HepG2 (cell line): ENCODE measurements around the gene EHD4. TPM values are rescaled to one million over a fixed set of nuclear protein-coding genes. Genes with fewer than 3 reads are reported as not detected.

Experiments used
- ATAC-seq: fragments of 200-7000 bp; cut with Tn5 transposase; 3 replicates; pipeline ENCODE4 v1.9.1; 2020; ENCODE audit warnings: mild to moderate bottlenecking, moderate library complexity
- BruUV-seq: library from RNA; stranded (reverse); fragments of 400-500 nt; replicated peaks from 2 replicates; lab custom pipeline; 2021; lab: Mats Ljungman, UMichigan
- CTCF ChIA-PET: fragments of 300-600 bp; formaldehyde crosslinking; extraction: SDS; loops from one replicate; lab custom pipeline; 2021; ENCODE audit warnings: low total read pairs, inconsistent platforms, low intra/inter-chr PET ratio; lab: Yijun Ruan, JAX
- POLR2A ChIA-PET: fragments of 350-600 bp; sonication (Branson Sonifier 250); formaldehyde crosslinking; loops from one replicate; lab custom pipeline; 2020; ENCODE audit warnings: antibody characterized with exemption, inconsistent platforms; lab: Yijun Ruan, JAX
- DNase-seq: peaks from one replicate; pipeline ENCODE4 v3.0.0-alpha.2; 2015; ENCODE audit warnings: low spot score
- FAIRE-seq: peaks from 3 replicates; lab custom pipeline; 2011; peaks lifted over from hg19 to GRCh38; lab: Jason Lieb, UNC
- H2AFZ ChIP-seq: one replicate; pipeline ENCODE4 v1.6.1; 2011; ENCODE audit warnings: low read length, inconsistent platforms
- H3K27ac ChIP-seq: fragments of 300-600 bp; 3 replicates; pipeline ENCODE4 v1.8.0; 2011; ENCODE audit warnings: mixed run types, mild to moderate bottlenecking, mixed read lengths, low read length, inconsistent platforms; ENCODE audit not compliant: insufficient read depth; ENCODE audit errors: extremely low read length
- H3K27me3 ChIP-seq, 2 experiments: fragments of 200-600 bp in 1 of 2; 2 replicates in 1 of 2; 3 replicates in 1 of 2; pipeline versions ENCODE4 v1.6.0 to v1.8.0; 2011; ENCODE audit warnings: low read length in 2 of 2, mild to moderate bottlenecking in 2 of 2, moderate library complexity in 2 of 2, inconsistent platforms in 1 of 2; ENCODE audit not compliant: insufficient read depth in 2 of 2, control insufficient read depth in 1 of 2
- H3K36me3 ChIP-seq, 2 experiments: fragments of 200-600 bp in 1 of 2; replicated peaks in 1 of 2; 2 replicates in 1 of 2; 3 replicates in 1 of 2; pipeline versions ENCODE4 v1.5.1 to v1.8.0; 2011; ENCODE audit warnings: low read length in 2 of 2, inconsistent platforms in 1 of 2; ENCODE audit not compliant: insufficient read depth in 2 of 2, control insufficient read depth in 1 of 2
- H3K4me1 ChIP-seq: 2 replicates; pipeline ENCODE4 v1.5.1; 2012; ENCODE audit warnings: low read length, inconsistent platforms; ENCODE audit not compliant: insufficient read depth
- H3K4me2 ChIP-seq: 2 replicates; pipeline ENCODE4 v1.6.0; 2011; ENCODE audit warnings: low read depth, low read length, inconsistent platforms
- H3K4me3 ChIP-seq, 3 experiments: fragments of 200-600 bp in 1 of 3; sonication (generic), shearing (Covaris generic) in 1 of 3; replicated peaks in 1 of 3; 2 replicates each; pipeline ENCODE4 v1.5.1; 2011 to 2016; ENCODE audit warnings: low read length in 3 of 3, inconsistent platforms in 2 of 3, low read depth in 2 of 3, mild to moderate bottlenecking in 2 of 3, control low read depth in 1 of 3, mixed read lengths in 1 of 3; ENCODE audit not compliant: insufficient read depth in 1 of 3
- H3K79me2 ChIP-seq: one replicate; pipeline ENCODE4 v1.6.1; 2011; ENCODE audit warnings: low read length, inconsistent platforms; ENCODE audit not compliant: insufficient read depth
- H3K9ac ChIP-seq: 2 replicates; pipeline ENCODE4 v1.6.0; 2011; ENCODE audit warnings: mild to moderate bottlenecking, low read depth, low read length, inconsistent platforms; ENCODE audit not compliant: insufficient read depth
- H3K9me3 ChIP-seq: 2 replicates; pipeline ENCODE4 v1.5.1; 2012; ENCODE audit warnings: mild to moderate bottlenecking, low read length
- H4K20me1 ChIP-seq: 2 replicates; pipeline ENCODE4 v1.6.0; 2011; ENCODE audit warnings: inconsistent platforms, mild to moderate bottlenecking, low read length, moderate library complexity; ENCODE audit not compliant: insufficient read depth
- ARID4A ChIP-seq: sonication (generic); formaldehyde crosslinking; IDR thresholded peaks from 2 replicates; pipeline ENCODE4 v1.5.0; 2020; ENCODE audit warnings: mild to moderate bottlenecking, missing genetic modification reagents, borderline replicate concordance
- E2F2 ChIP-seq: sonication (generic); formaldehyde crosslinking; IDR thresholded peaks from 2 replicates; pipeline ENCODE4 v1.4.0; 2020; ENCODE audit warnings: missing genetic modification reagents, borderline replicate concordance
- MAX ChIP-seq: IDR thresholded peaks from 2 replicates; pipeline ENCODE4 v1.6.1; 2012; ENCODE audit warnings: inconsistent platforms
- RARG ChIP-seq: sonication (generic); formaldehyde crosslinking; IDR thresholded peaks from 2 replicates; pipeline ENCODE4 v1.4.0; 2020; ENCODE audit warnings: low read depth, mild to moderate bottlenecking, missing genetic modification reagents
- TRIM24 ChIP-seq: sonication (generic); formaldehyde crosslinking; IDR thresholded peaks from 2 replicates; pipeline ENCODE4 v1.8.0; 2022; ENCODE audit warnings: mild to moderate bottlenecking, missing genetic modification reagents
- UBTF ChIP-seq: sonication (generic); formaldehyde crosslinking; IDR thresholded peaks from 2 replicates; pipeline ENCODE4 v1.4.0; 2020; ENCODE audit warnings: mild to moderate bottlenecking, missing genetic modification reagents
- WGBS: methylation state at CpG from one replicate; pipeline ENCODE4 v1.1.6; 2017; ENCODE audit warnings: low lambda C conversion rate; 5-methylcytosine and 5-hydroxymethylcytosine counted together
- in situ Hi-C: cut with HindIII; loops from 2 replicates; pipeline ENCODE4 v1.10.0; 2017; ENCODE audit warnings: low pct_unique_long_range_greater_than_20kb; ENCODE audit not compliant: extremely low pct_ligation_motif_present
- intact Hi-C: fragments of 100-400 bp; cut with micrococcal nuclease; formaldehyde crosslinking; loops from one replicate; pipeline ENCODE4 v1.10.0; 2022; ENCODE audit not compliant: unreplicated experiment
- polyA plus RNA-seq, 8 experiments: library from polyadenylated mRNA; depleted of rRNA in 3 of 8; stranded (reverse) in 7 of 8; unstranded in 1 of 8; fragments of >200 nt; fragmentation: Illumina TruSeq in 4 of 8; extraction: Trizol in 4 of 8; gene quantifications; 2 replicates each; pipeline versions ENCODE4 v1.2.1 to v1.2.3, GENCODE V29; 2011 to 2016; ENCODE audit warnings: low read depth in 4 of 8, missing spikeins in 1 of 8, mixed read lengths in 1 of 8; ENCODE audit not compliant: insufficient read depth in 1 of 8
- total RNA-seq, 5 experiments: library from RNA; depleted of rRNA; stranded (reverse); fragments of >200 nt; fragmentation: Illumina TruSeq; extraction: Trizol; gene quantifications; 2 replicates each; pipeline ENCODE4 v1.2.3, GENCODE V29; 2016; ENCODE audit warnings: low read depth in 1 of 5

The EHD4 gene
- total and polyA plus RNA-seq, 2 of the 13 experiments (the other 11 are each of a cell fraction or from before 2014, with no cell fraction given): 3.1 to 4.8 TPM

- H3K4me3 ChIP-seq: no peak overlapping the region
- H3K36me3 ChIP-seq: 0 out of 5 replicates have a peak, but pooled peaks cover 0 to 5% of the 10 kb centered on the region in 2 experiments
- H3K79me2 ChIP-seq: no peaks in the 10 kb centered on the region
- BruUV-seq: no TSS peak
- no peak for DNase-seq
- no peak overlapping the region for H3K4me2 ChIP-seq
- FAIRE-seq: no peak
- no peak for ATAC-seq
- no peaks in the 10 kb centered on the region for H4K20me1 ChIP-seq
- CTCF ChIA-PET: no interaction called here
- no peak overlapping the region for H3K9ac ChIP-seq
- H3K9me3 ChIP-seq: no peaks in the 10 kb centered on the region
- WGBS: 92% methylated on average over 5 of the region's 5 CpGs
- in situ Hi-C loops (no loop called here), intact Hi-C loops (loop anchor here (5.0 kb wide), 1 partner anchor 344 kb away; the partner anchor contains the start of gene TYRO3)
- TF ChIP-seq E2F2 (CRISPR knock-in tag): no peak
- no peak for TF ChIP-seq TRIM24 (CRISPR knock-in tag)
- TF ChIP-seq UBTF (CRISPR knock-in tag): no peak
- TF ChIP-seq MAX: no peak
- TF ChIP-seq ARID4A (CRISPR knock-in tag): no peak
- no peak for TF ChIP-seq RARG (CRISPR knock-in tag)
- POLR2A ChIA-PET: no interaction called here
- H3K27ac ChIP-seq: no peak overlapping the region
- no peak overlapping the region for H2AFZ ChIP-seq
- H3K27me3 ChIP-seq: no peaks in the 10 kb centered on the region
- H3K4me1 ChIP-seq: no peaks in the 10 kb centered on the region
Observed at GRCh38 chr15:41901431-41901830, 70.9 kb downstream of the EHD4 start.
